GM19463 (cell line): ENCODE data around the gene MTR.

Experiments
- ATAC-seq: cut with Tn5 transposase; IDR thresholded peaks from one replicate; pipeline ENCODE4 v1.9.1; 2021; ENCODE audit warnings: mild to moderate bottlenecking, moderate library complexity; ENCODE audit not compliant: unreplicated experiment

Gene MTR

GRCh38 chr1:236862219-236862591 is 67.1 kb downstream of the MTR start:
- ATAC-seq: no peak

- no peak for ATAC-seq
Observed at GRCh38 chr1:236862615-236863211, 67.6 kb downstream of the MTR start.

- ATAC-seq: no peak
Observed at GRCh38 chr1:236864211-236864610, 69.1 kb downstream of the MTR start.

GRCh38 chr1:236864996-236865817 is 70.1 kb downstream of the MTR start:
- ATAC-seq: no peak

GRCh38 chr1:236865818-236866155 is 70.7 kb downstream of the MTR start:
- no peak for ATAC-seq

- peak; percentile 67 for ATAC-seq
Observed at GRCh38 chr1:236868625-236869467, 73.8 kb downstream of the MTR start.

GRCh38 chr1:236869911-236870310 is 74.8 kb downstream of the MTR start:
- ATAC-seq: no peak

GRCh38 chr1:236870721-236871120 is 75.6 kb downstream of the MTR start:
- peak; percentile 69 for ATAC-seq

- no peak for ATAC-seq
Observed at GRCh38 chr1:236872075-236872666, 77.1 kb downstream of the MTR start.

- ATAC-seq: no peak
Observed at GRCh38 chr1:236875975-236876374, 80.9 kb downstream of the MTR start.

GRCh38 chr1:236877661-236878060 is 82.6 kb downstream of the MTR start:
- no peak for ATAC-seq

- ATAC-seq: no peak
Observed at GRCh38 chr1:236880209-236880608, 85.1 kb downstream of the MTR start.

- ATAC-seq: no peak
Observed at GRCh38 chr1:236882678-236883077, 87.6 kb downstream of the MTR start.

GRCh38 chr1:236886199-236886598 is 91.1 kb downstream of the MTR start:
- ATAC-seq: no peak

GRCh38 chr1:236887081-236887480 is 92.0 kb downstream of the MTR start:
- no peak for ATAC-seq

GRCh38 chr1:236888126-236888525 is 93.0 kb downstream of the MTR start:
- no peak for ATAC-seq

- no peak for ATAC-seq
Observed at GRCh38 chr1:236888903-236889302, 93.8 kb downstream of the MTR start.

- ATAC-seq: no peak
Observed at GRCh38 chr1:236890152-236891056, 95.3 kb downstream of the MTR start.

- no peak for ATAC-seq
Observed at GRCh38 chr1:236893626-236894545, 98.8 kb downstream of the MTR start.
